ENCODE results near the gene FBXL15. TPM values are rescaled to one million over a fixed set of nuclear protein-coding genes. Genes with fewer than 3 reads are reported as not detected.
A peak's percentile ranks its signal among the peaks of the same experiment; 100 is the strongest.

FBXL15 gene
- total RNA-seq, 1 donor from 2014 or later, result 3.1 TPM

DNA sequence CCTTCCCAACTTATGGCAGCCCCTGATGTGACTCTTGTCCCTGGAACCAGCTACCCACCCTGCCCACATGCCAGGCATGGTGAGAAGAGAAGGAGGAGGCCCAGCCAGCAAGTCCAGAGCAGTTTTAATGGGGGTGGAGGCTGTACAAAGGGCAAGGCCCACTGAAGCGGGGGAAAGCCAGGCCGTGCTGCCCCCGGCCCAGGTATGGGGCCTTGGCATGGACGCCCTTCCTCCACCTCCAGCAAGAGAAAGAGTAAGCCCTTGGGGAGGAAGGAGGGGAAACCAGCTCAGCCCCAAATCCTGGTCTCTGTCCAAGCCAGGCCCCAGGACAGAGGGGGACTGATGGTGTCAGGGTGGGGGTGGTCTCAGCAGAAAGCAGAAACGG is 18.1 kb upstream of the FBXL15 start:
- peaks cover 6 to 22% (median 11%) of the 10 kb centered on the region in 3 donors for H3K4me1 ChIP-seq (ENCODE audit: control insufficient read depth in 3 of 3, insufficient read depth in 3 of 3, low read length in 3 of 3)
- H3K27me3 ChIP-seq (ENCODE audit: control insufficient read depth in 3 of 3, insufficient read depth in 3 of 3, low read length in 3 of 3), result peaks cover 1 to 4% (median 3%) of the 10 kb centered on the region in 3 donors
- no peak overlapping the region for H3K27ac ChIP-seq (ENCODE audit: low read depth, low read length)
- no peak overlapping the region for H3K4me3 ChIP-seq (ENCODE audit: low read length in 3 of 3)
- H3K9me3 ChIP-seq (ENCODE audit: control insufficient read depth in 3 of 3, low read length in 3 of 3), result no peaks in the 10 kb centered on the region
- peaks cover 19 to 27% (median 20%) of the 10 kb centered on the region in 3 donors for H3K36me3 ChIP-seq (ENCODE audit: control insufficient read depth in 3 of 3, insufficient read depth in 3 of 3, low read length in 3 of 3)
- H3K9ac ChIP-seq (ENCODE audit: low read depth in 1 of 3, low read length in 3 of 3), result no peak overlapping the region

DNA sequence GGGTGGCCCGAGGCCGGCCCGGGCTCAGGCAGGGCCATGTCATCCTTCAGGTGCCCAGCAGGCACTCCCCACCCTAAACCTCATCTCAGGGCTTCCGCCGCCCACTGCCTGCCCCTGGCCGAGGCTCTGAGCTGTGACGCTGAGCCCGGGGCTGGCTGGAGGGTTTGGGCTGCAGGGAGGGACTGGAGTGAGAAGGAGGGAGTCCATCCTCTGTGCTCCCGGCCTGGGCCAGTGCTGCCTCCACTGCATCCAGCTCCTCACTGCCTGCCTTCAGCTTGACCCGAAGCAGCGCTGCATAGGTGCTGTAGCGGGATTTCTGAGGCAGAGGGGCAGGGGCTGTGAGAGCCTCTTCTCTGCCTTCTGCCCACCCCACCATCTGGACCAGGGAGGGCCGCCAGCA is 17.5 kb upstream of the FBXL15 start:
- H3K27me3 ChIP-seq (ENCODE audit: control insufficient read depth in 3 of 3, insufficient read depth in 3 of 3, low read length in 3 of 3), result peaks cover 7 to 10% (median 9%) of the 10 kb centered on the region in 3 donors
- H3K4me3 ChIP-seq (ENCODE audit: low read length in 3 of 3), result no peak overlapping the region
- H3K27ac ChIP-seq (ENCODE audit: low read depth, low read length), result no peak overlapping the region
- H3K36me3 ChIP-seq (ENCODE audit: control insufficient read depth in 3 of 3, insufficient read depth in 3 of 3, low read length in 3 of 3), result peaks cover 16 to 20% (median 16%) of the 10 kb centered on the region in 3 donors
- no peaks in the 10 kb centered on the region for H3K9me3 ChIP-seq (ENCODE audit: control insufficient read depth in 3 of 3, low read length in 3 of 3)
- peaks cover 6 to 21% (median 11%) of the 10 kb centered on the region in 3 donors for H3K4me1 ChIP-seq (ENCODE audit: control insufficient read depth in 3 of 3, insufficient read depth in 3 of 3, low read length in 3 of 3)
- H3K9ac ChIP-seq (ENCODE audit: low read depth in 1 of 3, low read length in 3 of 3), result no peak overlapping the region

DNA sequence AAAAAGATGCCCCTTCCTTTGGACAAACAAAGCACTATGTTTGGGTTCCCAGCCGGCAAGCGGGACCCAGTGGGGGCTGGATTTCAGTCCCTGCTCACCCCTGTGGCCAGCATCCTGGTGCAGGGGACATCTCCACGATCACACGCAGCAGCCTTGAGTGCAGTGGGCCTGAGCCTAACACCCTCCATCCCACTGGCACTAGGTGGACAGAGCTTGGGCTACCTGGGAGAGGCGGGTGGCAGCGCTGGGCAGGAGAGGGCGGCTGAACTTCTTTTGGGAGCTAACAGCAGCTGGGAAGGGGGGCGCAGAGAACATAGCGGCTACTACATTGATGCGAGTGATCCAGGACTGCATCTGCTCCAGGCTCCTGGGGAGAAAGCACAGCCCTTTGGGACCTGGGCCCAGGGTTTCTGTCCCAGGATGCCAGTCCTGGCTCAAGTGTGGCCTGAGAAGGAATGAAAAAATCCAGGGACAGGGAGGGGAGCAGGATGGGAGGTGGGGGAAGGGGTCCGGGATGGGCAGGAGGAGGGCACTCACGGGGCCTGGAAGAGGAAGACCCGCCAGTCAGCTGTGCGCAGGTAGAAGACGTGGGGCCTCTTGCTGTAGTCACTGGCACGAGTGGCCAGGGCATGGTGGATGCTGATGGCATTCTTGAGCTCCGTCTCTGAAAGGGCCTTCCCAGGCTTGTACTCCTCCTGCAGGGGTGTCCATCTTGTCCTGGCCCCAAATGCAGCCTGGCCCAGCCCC is 16.1 kb upstream of the FBXL15 start:
- no peak overlapping the region for H3K27ac ChIP-seq (ENCODE audit: low read depth, low read length)
- H3K9ac ChIP-seq (ENCODE audit: low read depth in 1 of 3, low read length in 3 of 3), result no peak overlapping the region
- no peak overlapping the region for H3K4me3 ChIP-seq (ENCODE audit: low read length in 3 of 3)
- no peaks in the 10 kb centered on the region for H3K9me3 ChIP-seq (ENCODE audit: control insufficient read depth in 3 of 3, low read length in 3 of 3)
- H3K4me1 ChIP-seq (ENCODE audit: control insufficient read depth in 3 of 3, insufficient read depth in 3 of 3, low read length in 3 of 3), result peaks cover 6 to 14% (median 7%) of the 10 kb centered on the region in 3 donors
- peaks cover 13 to 17% (median 14%) of the 10 kb centered on the region in 3 donors for H3K36me3 ChIP-seq (ENCODE audit: control insufficient read depth in 3 of 3, insufficient read depth in 3 of 3, low read length in 3 of 3)
- peaks cover 19 to 21% (median 20%) of the 10 kb centered on the region in 3 donors for H3K27me3 ChIP-seq (ENCODE audit: control insufficient read depth in 3 of 3, insufficient read depth in 3 of 3, low read length in 3 of 3)

DNA sequence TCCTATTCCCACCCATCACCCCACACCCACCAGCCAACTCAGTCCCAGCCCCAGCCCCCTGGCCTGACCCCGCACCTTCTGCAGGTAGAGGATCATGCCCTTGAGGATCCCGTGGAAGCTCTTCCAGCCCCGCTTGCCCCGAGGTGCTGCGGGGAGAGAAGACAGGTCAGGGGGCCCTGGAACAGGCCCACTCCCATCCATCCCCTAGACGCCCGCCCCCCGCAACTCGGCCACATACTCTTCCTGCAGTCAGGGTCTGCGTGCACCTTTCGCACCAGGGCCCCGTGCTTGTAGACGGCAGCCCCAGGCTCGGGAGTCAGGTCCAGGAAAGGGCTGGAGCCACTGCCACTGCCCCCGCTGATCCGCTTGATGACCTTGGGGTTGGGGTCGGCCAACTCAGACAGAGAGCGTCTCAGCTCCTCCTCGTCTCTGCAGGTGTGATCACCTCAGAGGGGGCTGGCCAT is 15.5 kb upstream of the FBXL15 start:
- H3K27me3 ChIP-seq (ENCODE audit: control insufficient read depth in 3 of 3, insufficient read depth in 3 of 3, low read length in 3 of 3), result peaks cover 25 to 27% (median 26%) of the 10 kb centered on the region in 3 donors
- peaks cover 13 to 15% (median 14%) of the 10 kb centered on the region in 3 donors for H3K36me3 ChIP-seq (ENCODE audit: control insufficient read depth in 3 of 3, insufficient read depth in 3 of 3, low read length in 3 of 3)
- no peak overlapping the region for H3K27ac ChIP-seq (ENCODE audit: low read depth, low read length)
- peaks cover under 1 to 8% (median 4%) of the 10 kb centered on the region in 3 donors for H3K4me1 ChIP-seq (ENCODE audit: control insufficient read depth in 3 of 3, insufficient read depth in 3 of 3, low read length in 3 of 3)
- H3K9me3 ChIP-seq (ENCODE audit: control insufficient read depth in 3 of 3, low read length in 3 of 3), result no peaks in the 10 kb centered on the region
- H3K9ac ChIP-seq (ENCODE audit: low read depth in 1 of 3, low read length in 3 of 3), result no peak overlapping the region
- H3K4me3 ChIP-seq (ENCODE audit: low read length in 3 of 3), result no peak overlapping the region

DNA sequence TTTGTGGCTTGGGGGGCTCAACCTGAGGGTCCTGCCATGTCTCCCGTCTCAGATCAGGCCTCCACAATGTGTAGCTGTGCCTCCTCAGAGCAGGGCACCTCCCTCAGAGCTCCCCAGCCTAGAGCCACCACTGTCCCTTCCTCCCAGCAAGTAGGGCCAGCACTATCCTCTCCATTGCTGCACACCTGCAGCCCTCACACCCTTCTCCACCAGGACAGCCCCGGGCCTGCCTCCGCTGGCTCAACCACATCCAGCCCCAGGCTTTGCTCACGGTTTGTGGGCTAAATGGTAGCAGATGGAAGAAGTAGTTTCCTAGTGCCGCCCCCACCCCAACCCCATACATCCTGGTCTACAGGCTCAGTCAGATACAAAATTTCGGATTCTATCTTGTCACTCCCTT is 15.0 kb upstream of the FBXL15 start:
- H3K4me1 ChIP-seq (ENCODE audit: control insufficient read depth in 3 of 3, insufficient read depth in 3 of 3, low read length in 3 of 3), result peaks cover 2 to 12% (median 6%) of the 10 kb centered on the region in 3 donors
- H3K9me3 ChIP-seq (ENCODE audit: control insufficient read depth in 3 of 3, low read length in 3 of 3), result no peaks in the 10 kb centered on the region
- H3K27ac ChIP-seq (ENCODE audit: low read depth, low read length), result no peak overlapping the region

DNA sequence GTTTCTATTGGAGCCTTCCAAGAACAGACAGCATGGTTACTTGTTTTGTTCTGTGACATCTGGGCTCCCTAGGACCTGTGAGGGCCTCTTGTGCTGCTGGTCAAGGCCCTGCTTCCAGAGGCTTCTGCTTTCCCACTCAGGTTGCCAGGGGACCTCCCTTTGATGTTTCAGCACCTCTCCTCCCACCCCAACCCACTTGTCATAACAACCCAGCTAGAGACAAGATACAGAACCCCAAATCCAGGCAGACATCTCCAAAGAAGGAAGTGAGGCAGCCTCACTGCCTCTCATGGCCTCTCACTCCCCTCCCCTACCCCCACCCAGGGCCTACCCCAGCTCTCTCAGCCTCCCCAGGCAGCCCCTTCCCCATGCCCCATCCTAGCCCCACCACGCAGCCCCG is 13.8 kb upstream of the FBXL15 start:
- Histone ChIP-seq H3K36me3 (ENCODE audit: control insufficient read depth in 3 of 3, insufficient read depth in 3 of 3, low read length in 3 of 3) (peaks cover under 1 to 3% (median 1%) of the 10 kb centered on the region in 3 donors), H3K27me3 (ENCODE audit: control insufficient read depth in 3 of 3, insufficient read depth in 3 of 3, low read length in 3 of 3) (peaks cover 42 to 44% (median 43%) of the 10 kb centered on the region in 3 donors), H3K4me3 (ENCODE audit: low read length in 3 of 3) (no peak overlapping the region), H3K9ac (ENCODE audit: low read depth in 1 of 3, low read length in 3 of 3) (no peak overlapping the region), H3K4me1 (ENCODE audit: control insufficient read depth in 3 of 3, insufficient read depth in 3 of 3, low read length in 3 of 3) (peaks cover 2 to 12% (median 6%) of the 10 kb centered on the region in 3 donors), H3K27ac (ENCODE audit: low read depth, low read length) (no peak overlapping the region), H3K9me3 (ENCODE audit: control insufficient read depth in 3 of 3, low read length in 3 of 3) (no peaks in the 10 kb centered on the region)

More for the DNA sequence above, 15.0 kb upstream of the FBXL15 start:
- no peak overlapping the region for H3K9ac ChIP-seq (ENCODE audit: low read depth in 1 of 3, low read length in 3 of 3)
- H3K27me3 ChIP-seq (ENCODE audit: control insufficient read depth in 3 of 3, insufficient read depth in 3 of 3, low read length in 3 of 3), result peaks cover 30 to 32% (median 31%) of the 10 kb centered on the region in 3 donors
- H3K4me3 ChIP-seq (ENCODE audit: low read length in 3 of 3), result no peak overlapping the region
- H3K36me3 ChIP-seq (ENCODE audit: control insufficient read depth in 3 of 3, insufficient read depth in 3 of 3, low read length in 3 of 3), result peaks cover 10 to 12% (median 10%) of the 10 kb centered on the region in 3 donors

DNA sequence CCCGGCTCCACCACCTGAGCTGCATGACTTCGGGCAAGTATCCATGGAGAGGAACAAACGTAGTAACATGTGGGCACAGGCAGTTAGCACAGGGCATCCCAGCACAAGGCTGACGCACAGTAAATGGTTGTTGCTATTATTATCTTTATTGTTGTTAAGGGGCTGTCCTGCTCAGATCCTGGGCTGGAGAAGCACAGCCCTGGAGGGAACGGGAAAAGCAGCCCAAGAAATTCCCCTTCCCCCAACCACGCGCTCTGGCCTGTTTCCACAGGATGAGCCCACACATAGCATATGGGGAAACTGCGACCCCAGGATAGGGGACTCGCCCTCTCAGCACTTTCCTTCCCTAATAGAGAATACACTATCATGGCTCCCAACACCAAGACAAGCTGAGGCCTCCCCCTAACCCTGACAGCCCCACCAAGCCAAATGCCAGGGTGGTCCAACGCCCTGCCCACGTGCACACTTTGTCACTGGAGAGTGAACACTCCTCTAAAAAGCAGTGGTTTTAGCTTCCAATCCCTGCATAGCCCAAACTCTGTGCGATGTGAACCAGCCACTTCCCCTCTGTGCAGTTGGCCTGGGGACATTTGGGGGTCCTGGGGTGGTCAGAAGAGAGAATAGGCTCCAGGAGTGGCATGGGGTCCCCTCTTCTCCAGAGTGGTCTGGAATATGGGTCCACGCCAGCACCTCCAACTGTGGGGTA is 13.1 kb upstream of the FBXL15 start:
- Histone ChIP-seq H3K36me3 (ENCODE audit: control insufficient read depth in 3 of 3, insufficient read depth in 3 of 3, low read length in 3 of 3) (no peaks in the 10 kb centered on the region), H3K27me3 (ENCODE audit: control insufficient read depth in 3 of 3, insufficient read depth in 3 of 3, low read length in 3 of 3) (peaks cover 49 to 52% (median 51%) of the 10 kb centered on the region in 3 donors), H3K4me1 (ENCODE audit: control insufficient read depth in 3 of 3, insufficient read depth in 3 of 3, low read length in 3 of 3) (peaks cover 2 to 12% (median 6%) of the 10 kb centered on the region in 3 donors), H3K9me3 (ENCODE audit: control insufficient read depth in 3 of 3, low read length in 3 of 3) (no peaks in the 10 kb centered on the region), H3K27ac (ENCODE audit: low read depth, low read length) (no peak overlapping the region), H3K4me3 (ENCODE audit: low read length in 3 of 3) (no peak overlapping the region), H3K9ac (ENCODE audit: low read depth in 1 of 3, low read length in 3 of 3) (no peak overlapping the region)

DNA sequence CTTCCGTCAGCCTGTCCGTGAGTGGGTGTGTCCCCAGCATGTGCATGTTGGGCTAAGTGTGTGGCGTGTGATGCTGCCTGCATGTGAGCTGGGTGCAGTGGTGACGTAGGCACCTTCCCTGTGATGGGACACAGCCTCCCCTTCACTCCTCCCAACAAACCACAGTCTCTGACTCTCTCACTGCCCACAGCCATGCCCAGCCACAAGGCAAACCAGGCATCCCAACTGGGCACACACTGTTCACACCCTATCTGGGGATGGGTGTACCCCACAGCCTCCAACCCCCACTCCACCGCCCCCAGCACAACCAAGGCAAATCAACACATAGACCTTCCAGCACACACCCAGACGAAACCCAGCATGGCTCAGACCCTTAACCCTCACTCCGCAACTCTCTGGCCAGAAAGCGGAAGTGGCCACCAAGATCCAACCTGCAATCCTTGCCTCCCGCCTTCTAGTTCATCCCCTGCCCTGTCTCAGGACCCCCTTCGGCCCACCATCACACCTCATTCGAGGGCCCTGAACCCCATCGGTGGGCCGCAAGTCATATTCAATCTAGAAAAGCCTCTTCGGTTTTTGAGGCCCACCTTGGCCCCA is 12.4 kb upstream of the FBXL15 start:
- H3K9me3 ChIP-seq (ENCODE audit: control insufficient read depth in 3 of 3, low read length in 3 of 3), result no peaks in the 10 kb centered on the region
- peaks cover 56 to 58% (median 57%) of the 10 kb centered on the region in 3 donors for H3K27me3 ChIP-seq (ENCODE audit: control insufficient read depth in 3 of 3, insufficient read depth in 3 of 3, low read length in 3 of 3)
- H3K36me3 ChIP-seq (ENCODE audit: control insufficient read depth in 3 of 3, insufficient read depth in 3 of 3, low read length in 3 of 3), result no peaks in the 10 kb centered on the region
- H3K4me1 ChIP-seq (ENCODE audit: control insufficient read depth in 3 of 3, insufficient read depth in 3 of 3, low read length in 3 of 3), result peaks cover 2 to 12% (median 6%) of the 10 kb centered on the region in 3 donors
- no peak overlapping the region for H3K9ac ChIP-seq (ENCODE audit: low read depth in 1 of 3, low read length in 3 of 3)
- no peak overlapping the region for H3K27ac ChIP-seq (ENCODE audit: low read depth, low read length)
- no peak overlapping the region for H3K4me3 ChIP-seq (ENCODE audit: low read length in 3 of 3)

DNA sequence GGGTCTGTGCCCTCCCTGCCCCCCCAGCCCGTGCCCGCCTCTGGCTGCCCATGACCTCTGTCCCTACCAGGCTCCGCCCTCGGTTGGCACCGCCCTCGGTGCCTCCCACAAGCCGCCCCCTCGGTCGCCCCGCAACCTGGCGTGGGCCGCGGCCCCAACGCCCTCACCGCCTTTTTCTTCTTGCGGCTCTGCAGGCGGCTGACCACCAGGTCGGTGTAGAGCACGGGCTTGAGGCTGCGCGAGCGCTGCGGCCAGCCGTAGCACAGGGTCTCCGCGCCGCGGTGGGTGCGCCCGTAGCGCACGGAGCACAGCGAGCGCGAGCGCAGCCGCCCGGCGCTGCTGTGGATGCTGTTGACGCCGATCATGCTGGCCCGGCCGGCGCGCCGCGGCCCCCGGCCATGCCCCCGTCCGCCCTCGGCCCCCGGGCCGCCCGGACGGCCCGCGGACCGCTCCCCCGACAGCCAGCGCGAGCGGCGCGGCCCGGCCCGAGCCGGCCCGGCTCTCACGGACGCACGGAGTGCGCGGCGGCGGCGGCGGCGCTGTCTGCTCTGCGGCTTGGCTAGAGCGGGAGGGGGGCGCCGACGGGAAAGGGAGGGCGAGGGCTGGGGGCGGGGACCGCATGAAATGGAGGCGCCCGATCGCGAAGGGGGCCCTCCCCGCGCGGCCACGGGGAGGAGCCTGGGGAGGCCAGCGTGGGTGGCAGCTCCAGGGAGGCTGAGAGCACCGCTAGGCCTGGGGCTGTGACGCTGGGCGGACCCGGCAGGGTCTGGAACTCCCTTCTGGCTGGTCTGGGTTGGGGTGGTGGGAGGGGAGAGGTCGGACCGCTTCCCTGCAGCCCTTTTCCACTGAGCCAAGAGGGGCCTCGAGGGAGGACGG is 11.7 kb upstream of the FBXL15 start:
- H3K9ac ChIP-seq (ENCODE audit: low read depth in 1 of 3, low read length in 3 of 3), result peak overlapping the region in 1 of 3 donors; percentile 25
- H3K36me3 ChIP-seq (ENCODE audit: control insufficient read depth in 3 of 3, insufficient read depth in 3 of 3, low read length in 3 of 3), result no peaks in the 10 kb centered on the region
- peaks cover 59 to 62% (median 60%) of the 10 kb centered on the region in 3 donors for H3K27me3 ChIP-seq (ENCODE audit: control insufficient read depth in 3 of 3, insufficient read depth in 3 of 3, low read length in 3 of 3)
- H3K27ac ChIP-seq (ENCODE audit: low read depth, low read length), result no peak overlapping the region
- H3K4me3 ChIP-seq (ENCODE audit: low read length in 3 of 3), result no peak overlapping the region
- no peaks in the 10 kb centered on the region for H3K9me3 ChIP-seq (ENCODE audit: control insufficient read depth in 3 of 3, low read length in 3 of 3)
- peaks cover 2 to 12% (median 6%) of the 10 kb centered on the region in 3 donors for H3K4me1 ChIP-seq (ENCODE audit: control insufficient read depth in 3 of 3, insufficient read depth in 3 of 3, low read length in 3 of 3)

All from skeletal muscle tissue (tissue), 4 donors.